DMS153 (cell line): ENCODE measurements around the gene TRIM14.

Experiments used
- DNase-seq: peaks from one replicate; lab custom pipeline; 2025; lab: John Stamatoyannopoulos, UW

TRIM14 gene, protein sequence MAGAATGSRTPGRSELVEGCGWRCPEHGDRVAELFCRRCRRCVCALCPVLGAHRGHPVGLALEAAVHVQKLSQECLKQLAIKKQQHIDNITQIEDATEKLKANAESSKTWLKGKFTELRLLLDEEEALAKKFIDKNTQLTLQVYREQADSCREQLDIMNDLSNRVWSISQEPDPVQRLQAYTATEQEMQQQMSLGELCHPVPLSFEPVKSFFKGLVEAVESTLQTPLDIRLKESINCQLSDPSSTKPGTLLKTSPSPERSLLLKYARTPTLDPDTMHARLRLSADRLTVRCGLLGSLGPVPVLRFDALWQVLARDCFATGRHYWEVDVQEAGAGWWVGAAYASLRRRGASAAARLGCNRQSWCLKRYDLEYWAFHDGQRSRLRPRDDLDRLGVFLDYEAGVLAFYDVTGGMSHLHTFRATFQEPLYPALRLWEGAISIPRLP

GRCh38 chr9:98118640-98119601 lies at the start of gene TRIM14:
Gene TRIM14 (minus strand): TSS chr9:98119222. CDS start chr9:98119188, 34 bp downstream.
- DNase-seq = no peak

DNA sequence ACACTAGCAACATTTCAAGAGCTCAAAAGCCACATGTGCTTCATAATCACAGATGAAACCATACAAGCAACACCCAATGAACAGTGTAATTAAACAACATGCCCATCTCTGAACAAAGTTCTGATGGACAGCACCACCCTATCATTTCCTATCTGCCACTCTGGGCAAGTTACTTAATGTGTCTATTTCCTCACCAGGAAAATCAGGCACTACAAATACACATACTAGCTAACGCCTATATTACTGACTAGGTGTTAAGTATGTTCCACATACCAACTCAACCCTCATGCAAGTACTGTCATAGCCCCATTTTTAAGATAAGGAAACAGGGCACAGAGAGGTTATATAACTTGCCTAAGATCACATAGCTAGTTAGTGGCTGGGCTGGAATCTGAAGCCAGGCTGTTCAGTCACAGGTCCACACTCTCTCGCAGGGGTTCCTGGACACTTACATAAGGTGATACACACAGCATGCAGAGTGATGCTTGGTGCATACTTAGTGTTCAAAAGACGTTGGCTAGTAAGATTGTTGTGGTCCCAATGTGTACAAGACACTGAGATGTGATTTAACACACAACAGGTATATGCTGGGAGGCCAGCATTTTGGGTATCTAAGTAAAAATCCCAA lies 49.2 kb upstream of the TRIM14 start:
- no peak for DNase-seq

DNA sequence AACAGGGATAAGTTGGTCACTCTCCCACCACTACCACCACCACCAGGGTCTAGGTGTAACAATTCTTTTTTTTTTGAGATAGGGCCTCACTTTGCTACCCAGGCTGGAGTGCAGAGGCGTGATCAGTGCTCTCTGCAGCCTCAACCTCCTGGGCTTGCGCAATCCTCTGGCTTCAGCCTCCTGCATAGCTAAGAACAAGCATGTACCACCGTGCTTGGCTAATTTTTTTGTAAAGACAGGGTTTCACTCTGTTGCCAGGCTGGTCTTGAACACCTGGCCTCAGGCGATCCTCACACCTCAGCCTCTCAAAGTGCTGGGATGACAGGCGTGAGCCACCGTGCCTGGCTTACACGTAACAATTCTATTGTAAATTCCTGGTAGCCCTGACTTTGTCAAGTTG lies 45.9 kb upstream of the TRIM14 start:
- no peak for DNase-seq

- no peak for DNase-seq
Measured at GRCh38 chr9:98162613-98163012, 43.6 kb upstream of the TRIM14 start.

DNA sequence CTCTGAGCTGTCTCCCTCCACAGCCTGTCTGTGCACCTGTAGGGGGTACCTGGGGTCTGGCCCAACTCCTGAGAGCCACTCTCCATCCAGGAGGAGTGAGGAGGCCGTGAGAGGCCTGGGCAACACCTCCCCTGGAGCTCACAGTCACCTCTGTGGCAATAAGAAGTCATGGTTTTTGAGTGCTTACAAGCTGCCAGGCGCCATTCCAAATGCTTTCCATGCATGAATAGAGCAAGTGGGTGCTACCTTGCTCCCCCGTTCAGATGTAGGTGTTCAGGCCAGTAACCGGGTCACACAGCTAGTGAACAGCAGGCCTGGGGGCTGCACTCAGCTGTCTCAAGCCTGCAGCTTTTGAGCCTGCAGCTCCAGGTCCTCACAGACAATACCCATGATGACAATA lies 42.8 kb upstream of the TRIM14 start:
- DNase-seq = no peak

DNA sequence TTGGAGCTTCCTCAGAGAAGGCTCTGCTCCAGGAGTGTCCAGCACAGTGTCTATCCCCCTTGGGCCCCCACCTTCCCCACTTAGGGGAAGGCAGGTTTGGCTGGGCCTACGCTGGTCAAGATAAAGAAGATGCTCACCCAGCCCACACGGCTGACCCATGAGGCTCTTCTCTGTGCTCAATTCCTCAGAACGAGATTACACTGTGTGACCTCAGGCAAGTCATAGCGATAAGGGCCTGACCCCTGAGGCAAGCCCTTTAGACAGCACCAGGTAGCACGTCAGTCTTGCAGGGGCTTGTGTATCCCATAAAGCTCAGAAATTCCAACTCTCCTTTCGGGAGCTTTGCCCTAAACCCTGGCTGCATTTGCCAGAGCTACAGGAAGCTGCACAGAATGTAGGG lies 40.8 kb upstream of the TRIM14 start:
- DNase-seq = no peak

- DNase-seq = no peak
Measured at GRCh38 chr9:98159301-98159700, 40.3 kb upstream of the TRIM14 start.

- peak; percentile 78 for DNase-seq
Measured at GRCh38 chr9:98158071-98158831, 39.2 kb upstream of the TRIM14 start.

DNA sequence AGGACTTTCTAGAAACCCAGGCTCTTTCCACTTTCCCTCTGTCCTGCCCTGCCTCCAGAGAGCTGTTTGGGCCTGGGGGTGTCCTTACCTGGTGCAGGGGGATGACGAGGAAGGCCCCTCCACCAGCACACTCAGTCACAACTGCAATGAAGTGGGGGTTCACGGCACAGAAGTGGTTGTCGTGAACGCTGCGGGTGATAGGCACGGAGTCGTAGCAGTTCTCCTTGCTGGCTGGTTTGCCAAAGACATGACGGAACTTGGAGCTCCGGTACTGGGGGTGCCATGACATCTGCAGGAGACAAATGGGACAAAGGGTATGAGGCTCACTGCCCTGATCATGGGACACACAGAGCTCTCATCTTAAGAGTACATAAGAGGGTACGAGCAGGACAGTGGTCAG lies 38.4 kb upstream of the TRIM14 start:
- no peak for DNase-seq

DNA sequence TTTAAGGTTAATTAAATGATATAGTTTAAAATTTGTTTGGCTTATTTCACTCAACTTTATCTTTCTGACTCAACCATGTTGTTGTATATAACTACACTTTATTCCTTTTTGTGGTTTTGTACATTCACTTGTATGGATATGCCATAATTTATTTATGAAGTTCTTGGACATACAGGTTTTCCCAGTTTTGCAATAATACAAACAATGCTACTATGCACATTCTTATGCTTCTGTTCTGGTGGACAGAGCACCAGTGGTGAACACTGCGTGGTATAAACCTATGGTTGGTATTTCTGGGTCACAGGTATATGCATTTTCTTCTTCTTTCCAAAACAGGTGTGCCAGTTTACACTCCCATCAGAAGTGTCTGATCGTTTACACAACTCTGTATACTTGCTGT lies 35.7 kb upstream of the TRIM14 start:
- DNase-seq = no peak

DNA sequence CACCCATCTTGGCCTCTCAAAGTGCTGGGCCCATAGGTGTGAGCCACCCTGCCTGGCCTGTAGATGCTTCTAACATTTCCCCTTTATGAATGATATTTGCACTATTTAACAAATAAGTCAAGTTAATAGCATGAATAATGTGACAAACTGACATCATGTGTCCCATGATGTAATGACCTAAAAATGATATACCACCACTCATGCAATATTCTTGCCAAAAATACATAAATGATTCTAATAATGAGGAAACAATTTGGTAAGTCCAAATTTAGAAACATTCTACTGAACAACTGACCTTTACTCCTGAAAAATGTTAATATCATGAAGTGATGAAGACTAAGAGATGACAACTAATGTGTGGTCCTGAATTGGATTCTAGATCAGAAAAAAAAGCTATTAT lies 33.5 kb upstream of the TRIM14 start:
- no peak for DNase-seq

DNA sequence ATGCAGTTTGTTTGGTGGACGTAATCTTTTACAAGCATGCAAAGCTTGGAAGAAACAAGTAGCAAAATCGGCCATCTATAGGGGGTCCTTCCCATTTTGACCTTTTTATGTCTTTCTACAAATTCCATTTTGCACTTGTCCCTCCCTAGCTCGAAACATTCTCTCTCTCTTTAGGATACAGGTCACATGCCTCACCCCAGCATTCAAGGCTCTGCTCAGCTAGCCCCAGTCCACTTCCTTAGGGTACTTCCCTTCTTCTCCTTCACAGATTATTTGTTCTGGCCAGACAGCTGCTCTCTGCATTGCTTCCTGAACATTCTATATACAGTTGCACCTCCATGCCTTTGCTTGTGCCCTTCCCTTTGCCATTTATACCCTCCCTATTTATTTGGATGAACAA lies 31.7 kb upstream of the TRIM14 start:
- DNase-seq = no peak

DNA sequence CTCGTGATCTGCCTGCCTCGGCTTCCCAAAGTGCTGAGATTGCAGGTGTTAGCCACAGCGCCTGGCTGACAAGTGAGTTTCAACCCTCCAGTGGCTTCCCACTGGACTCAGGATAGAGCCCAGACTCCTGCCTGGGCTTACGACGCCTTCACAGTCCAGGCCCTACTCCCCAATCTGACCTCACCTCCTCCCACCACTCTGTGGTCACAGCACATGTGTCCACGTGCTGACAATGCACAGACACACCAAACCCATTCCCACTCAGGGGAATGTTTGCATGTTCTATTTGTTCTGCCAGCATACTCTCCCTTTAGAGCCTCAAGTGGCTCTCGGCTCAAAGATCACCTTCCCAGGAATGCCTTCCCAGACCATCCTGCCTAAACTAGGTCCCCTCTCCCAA lies 31.1 kb upstream of the TRIM14 start:
- DNase-seq = no peak

DNA sequence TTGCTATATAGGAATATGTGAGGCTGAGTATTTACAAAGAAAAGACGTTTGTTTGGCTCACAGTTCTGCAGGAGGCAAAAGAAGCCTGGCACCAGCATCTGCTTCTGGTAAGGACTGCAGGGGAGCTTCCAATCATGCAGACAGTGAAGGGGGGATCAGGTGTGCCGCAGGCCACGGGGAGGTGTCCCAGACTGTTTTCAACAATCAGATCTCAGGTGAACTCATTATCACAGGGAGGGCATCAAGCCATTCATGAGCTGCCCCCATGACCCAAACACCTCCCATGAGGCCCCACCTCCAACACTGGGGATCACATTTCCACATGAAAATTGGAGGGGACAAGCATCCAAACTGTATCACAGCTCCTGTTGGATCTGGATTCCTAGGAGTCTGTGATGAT lies 30.4 kb upstream of the TRIM14 start:
- DNase-seq = no peak

DNA sequence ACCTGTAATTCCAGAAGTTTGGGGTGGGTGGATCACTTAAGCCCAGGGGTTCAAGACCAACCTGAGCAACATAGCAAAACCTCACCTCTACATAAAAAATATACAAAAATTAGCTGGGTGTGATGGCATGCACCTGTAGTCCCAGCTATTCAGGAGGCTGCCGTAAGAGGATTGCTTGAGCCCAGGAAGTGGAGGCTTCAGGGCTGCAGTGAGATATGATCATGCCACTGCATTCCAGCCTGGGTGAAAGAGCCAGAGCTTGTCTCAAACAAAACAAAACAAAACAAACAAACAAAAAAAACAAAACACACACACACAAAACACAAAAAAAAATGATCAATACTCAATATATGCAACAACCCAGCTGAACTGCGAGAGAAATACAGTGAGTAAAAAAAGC lies 29.5 kb upstream of the TRIM14 start:
- DNase-seq = no peak

DNA sequence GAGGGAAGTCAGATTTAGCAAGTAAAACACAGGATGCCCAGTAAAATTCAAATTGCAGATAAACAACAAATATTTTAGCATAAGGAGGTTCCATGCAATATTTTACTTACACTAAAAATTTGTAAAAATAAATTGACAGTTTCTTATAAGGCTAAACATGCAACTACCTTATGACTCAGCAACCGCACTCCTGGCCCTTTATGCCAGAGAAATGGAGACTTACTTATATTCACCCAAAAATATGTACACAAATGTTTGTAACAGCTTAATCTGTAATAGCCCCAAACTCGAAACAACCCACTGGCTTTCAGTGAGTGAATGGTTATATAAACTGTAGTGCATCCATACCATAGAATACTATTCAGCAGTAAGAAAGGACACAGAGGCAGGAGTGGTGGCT lies 28.6 kb upstream of the TRIM14 start:
- DNase-seq = no peak

- peak; percentile 83 for DNase-seq
Measured at GRCh38 chr9:98146101-98146991, 27.3 kb upstream of the TRIM14 start.

GRCh38 chr9:98144631-98145030 lies 25.6 kb upstream of the TRIM14 start:
- no peak for DNase-seq

- DNase-seq = no peak
Measured at GRCh38 chr9:98144076-98144475, 25.1 kb upstream of the TRIM14 start.

DNA sequence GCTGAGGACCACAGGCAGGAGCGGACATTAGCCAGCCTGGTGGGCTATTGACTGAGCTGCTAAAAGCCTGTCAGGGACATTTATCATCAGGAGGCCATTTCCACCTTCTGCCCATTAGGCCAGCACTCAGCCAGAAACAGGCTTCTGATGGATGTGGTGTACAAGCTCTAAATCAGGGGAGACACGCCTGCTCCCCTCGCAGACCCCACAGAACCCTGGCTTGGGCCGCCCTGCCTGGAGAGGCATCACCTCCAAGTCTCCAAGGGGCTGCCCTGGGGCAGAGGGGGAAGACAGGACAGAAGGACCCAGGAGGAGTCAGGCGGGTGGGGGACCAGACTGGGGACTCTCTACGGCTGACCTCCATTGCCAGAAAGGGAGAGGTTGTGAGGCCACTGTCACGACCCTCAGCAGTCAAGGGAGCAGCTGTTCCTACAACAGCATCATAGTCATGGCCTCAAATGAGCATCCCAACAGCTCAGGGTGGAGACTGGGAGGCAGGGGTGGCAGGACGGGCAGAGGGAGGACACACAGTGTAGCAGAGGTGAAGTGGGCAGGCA lies 24.0 kb upstream of the TRIM14 start:
- no peak for DNase-seq
